Measurements from ENCODE around the gene ZNF254.

Gene ZNF254

GRCh38 chr19:24049537-24049936, 37.5 kb upstream of the ZNF254 start:
- no peak overlapping the region for H3K27ac ChIP-seq
- no peaks in the 10 kb centered on the region for H3K79me2 ChIP-seq (ENCODE audit: insufficient read depth, low read depth)
- no peak overlapping the region for H2AFZ ChIP-seq (ENCODE audit: low read depth)
- TF ChIP-seq CTCF (conservative IDR thresholded peaks at IDR 0.05; ENCODE audit: low read depth, low read length): no peak
- no peak overlapping the region for H3K4me3 ChIP-seq (IDR thresholded peaks at IDR 0.05; ENCODE audit: insufficient read depth, low read depth, low read length)
- no peak overlapping the region for H3K4me2 ChIP-seq
- no peaks in the 10 kb centered on the region for H3K36me3 ChIP-seq (ENCODE audit: insufficient read depth)
- H3K4me1 ChIP-seq (ENCODE audit: low read depth, poor library complexity, severe bottlenecking): no peaks in the 10 kb centered on the region
- no peaks in the 10 kb centered on the region for H4K20me1 ChIP-seq (ENCODE audit: insufficient read depth)
- no peak overlapping the region for H3K9ac ChIP-seq
- H3K27me3 ChIP-seq (ENCODE audit: insufficient read depth, low read depth): no peaks in the 10 kb centered on the region

- Histone ChIP-seq H3K27me3 (ENCODE audit: insufficient read depth, low read depth) (no peaks in the 10 kb centered on the region), H3K4me2 (no peak overlapping the region), H3K4me1 (ENCODE audit: low read depth, poor library complexity, severe bottlenecking) (no peaks in the 10 kb centered on the region), H3K36me3 (ENCODE audit: insufficient read depth) (no peaks in the 10 kb centered on the region), H4K20me1 (ENCODE audit: insufficient read depth) (no peaks in the 10 kb centered on the region), H3K9ac (no peak overlapping the region), H3K27ac (no peak overlapping the region), H3K79me2 (ENCODE audit: insufficient read depth, low read depth) (no peaks in the 10 kb centered on the region), H3K4me3 (IDR thresholded peaks at IDR 0.05; ENCODE audit: insufficient read depth, low read depth, low read length) (no peak overlapping the region), H2AFZ (ENCODE audit: low read depth) (no peak overlapping the region)
- TF ChIP-seq CTCF (conservative IDR thresholded peaks at IDR 0.05; ENCODE audit: low read depth, low read length): no peak
Measured at GRCh38 chr19:24051516-24051915, 35.5 kb upstream of the ZNF254 start.

- H3K4me1 ChIP-seq (ENCODE audit: low read depth, poor library complexity, severe bottlenecking): no peaks in the 10 kb centered on the region
- no peak for TF ChIP-seq CTCF (conservative IDR thresholded peaks at IDR 0.05; ENCODE audit: low read depth, low read length)
- H3K4me3 ChIP-seq (IDR thresholded peaks at IDR 0.05; ENCODE audit: insufficient read depth, low read depth, low read length): no peak overlapping the region
- no peaks in the 10 kb centered on the region for H3K36me3 ChIP-seq (ENCODE audit: insufficient read depth)
- no peaks in the 10 kb centered on the region for H4K20me1 ChIP-seq (ENCODE audit: insufficient read depth)
- H3K27me3 ChIP-seq (ENCODE audit: insufficient read depth, low read depth): no peaks in the 10 kb centered on the region
- no peak overlapping the region for H3K9ac ChIP-seq
- H2AFZ ChIP-seq (ENCODE audit: low read depth): no peak overlapping the region
- no peak overlapping the region for H3K4me2 ChIP-seq
- no peaks in the 10 kb centered on the region for H3K79me2 ChIP-seq (ENCODE audit: insufficient read depth, low read depth)
- no peak overlapping the region for H3K27ac ChIP-seq
Measured at GRCh38 chr19:24052811-24053210, 34.2 kb upstream of the ZNF254 start.

- Histone ChIP-seq H3K79me2 (ENCODE audit: insufficient read depth, low read depth) (no peaks in the 10 kb centered on the region), H2AFZ (ENCODE audit: low read depth) (no peak overlapping the region), H4K20me1 (ENCODE audit: insufficient read depth) (no peaks in the 10 kb centered on the region), H3K4me1 (ENCODE audit: low read depth, poor library complexity, severe bottlenecking) (no peaks in the 10 kb centered on the region), H3K4me3 (IDR thresholded peaks at IDR 0.05; ENCODE audit: insufficient read depth, low read depth, low read length) (no peak overlapping the region), H3K36me3 (ENCODE audit: insufficient read depth) (no peaks in the 10 kb centered on the region), H3K9ac (no peak overlapping the region), H3K27ac (no peak overlapping the region), H3K27me3 (ENCODE audit: insufficient read depth, low read depth) (no peaks in the 10 kb centered on the region), H3K4me2 (no peak overlapping the region)
- no peak for TF ChIP-seq CTCF (conservative IDR thresholded peaks at IDR 0.05; ENCODE audit: low read depth, low read length)
Measured at GRCh38 chr19:24053601-24054000, 33.4 kb upstream of the ZNF254 start.

Measured in KMS-11 (cell line).